ENCODE results near the gene CAMTA1.
"Not testable (repeated sequence)": the region's sequence is repeated elsewhere in the genome, so short reads cannot be mapped to it uniquely, and the experiment has no call there.

Gene CAMTA1

DNA sequence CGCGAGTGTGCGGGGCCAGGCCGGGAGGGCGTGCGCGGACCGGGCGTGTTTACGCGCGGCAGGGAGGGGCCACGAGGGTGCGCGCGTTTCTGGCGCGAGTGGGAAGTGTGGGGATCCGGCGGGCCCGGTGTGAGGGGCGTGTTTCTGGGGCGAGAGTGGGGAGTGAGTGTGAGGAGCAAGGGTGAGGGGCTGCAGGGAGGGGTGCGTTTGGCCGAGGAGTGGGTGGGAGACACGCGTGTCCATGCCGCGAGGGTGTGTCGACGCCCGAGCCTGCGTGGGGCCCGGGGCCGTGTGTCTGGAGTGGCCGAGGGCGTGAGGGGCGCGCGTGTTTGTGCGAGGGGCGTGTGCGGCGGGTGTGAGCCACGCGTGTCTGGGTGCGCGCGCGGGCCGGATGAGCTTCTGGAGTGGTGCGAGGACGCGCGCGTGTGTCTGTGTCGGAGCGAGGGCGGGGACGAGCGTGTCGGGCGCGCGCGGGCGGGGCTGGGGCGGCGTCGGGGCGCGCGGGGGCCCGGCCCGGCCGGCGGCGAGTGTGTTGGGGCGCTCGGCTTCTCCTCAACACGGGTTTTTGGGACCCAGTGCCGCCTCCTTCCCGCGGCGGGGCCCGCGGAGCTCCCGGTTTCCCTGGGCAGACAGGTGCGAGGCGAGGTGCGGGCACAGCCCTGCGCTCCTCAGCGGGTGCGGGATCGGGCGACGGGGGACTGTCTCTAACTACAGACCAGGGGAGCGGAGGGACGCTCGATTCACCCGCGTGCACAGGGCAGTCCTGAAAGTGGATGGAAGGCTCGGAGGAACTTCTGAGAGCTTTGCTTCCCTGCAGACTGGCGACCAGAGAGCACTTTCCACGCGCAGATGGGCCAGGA is 920.0 kb downstream of the CAMTA1 start:
- in situ Hi-C loops (cut with MboI; ENCODE audit: low sequenced_read_pairs, unreplicated experiment), result no loop called here
- TF ChIP-seq, protein P1, sequence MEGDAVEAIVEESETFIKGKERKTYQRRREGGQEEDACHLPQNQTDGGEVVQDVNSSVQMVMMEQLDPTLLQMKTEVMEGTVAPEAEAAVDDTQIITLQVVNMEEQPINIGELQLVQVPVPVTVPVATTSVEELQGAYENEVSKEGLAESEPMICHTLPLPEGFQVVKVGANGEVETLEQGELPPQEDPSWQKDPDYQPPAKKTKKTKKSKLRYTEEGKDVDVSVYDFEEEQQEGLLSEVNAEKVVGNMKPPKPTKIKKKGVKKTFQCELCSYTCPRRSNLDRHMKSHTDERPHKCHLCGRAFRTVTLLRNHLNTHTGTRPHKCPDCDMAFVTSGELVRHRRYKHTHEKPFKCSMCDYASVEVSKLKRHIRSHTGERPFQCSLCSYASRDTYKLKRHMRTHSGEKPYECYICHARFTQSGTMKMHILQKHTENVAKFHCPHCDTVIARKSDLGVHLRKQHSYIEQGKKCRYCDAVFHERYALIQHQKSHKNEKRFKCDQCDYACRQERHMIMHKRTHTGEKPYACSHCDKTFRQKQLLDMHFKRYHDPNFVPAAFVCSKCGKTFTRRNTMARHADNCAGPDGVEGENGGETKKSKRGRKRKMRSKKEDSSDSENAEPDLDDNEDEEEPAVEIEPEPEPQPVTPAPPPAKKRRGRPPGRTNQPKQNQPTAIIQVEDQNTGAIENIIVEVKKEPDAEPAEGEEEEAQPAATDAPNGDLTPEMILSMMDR (IDR thresholded peaks at IDR 0.05; ENCODE audit: borderline replicate concordance, control extremely low read depth, extremely low read depth, insufficient read depth, missing control alignments), result no peak
- DNase-seq (ENCODE audit: low spot score), result no peak

DNA sequence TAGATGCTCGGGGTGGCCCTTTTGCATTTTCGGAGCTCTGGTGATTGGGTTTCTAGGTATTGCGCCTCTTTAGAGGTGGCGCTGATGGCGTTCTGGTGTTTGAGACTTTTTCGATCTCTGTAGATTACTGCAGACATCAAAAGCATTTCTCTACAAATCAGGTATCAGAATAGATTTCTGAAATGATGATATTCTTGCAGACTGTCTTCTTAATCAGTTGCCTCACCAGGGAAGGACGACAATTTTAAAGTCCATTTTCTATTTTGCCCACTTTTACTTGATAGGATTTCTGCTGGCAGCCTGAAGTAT is 920.6 kb downstream of the CAMTA1 start:
- in situ Hi-C loops (cut with MboI; ENCODE audit: low sequenced_read_pairs, unreplicated experiment), result no loop called here
- TF ChIP-seq, protein P1 (IDR thresholded peaks at IDR 0.05; ENCODE audit: borderline replicate concordance, control extremely low read depth, extremely low read depth, insufficient read depth, missing control alignments), result no peak
- no peak for DNase-seq (ENCODE audit: low spot score)

DNA sequence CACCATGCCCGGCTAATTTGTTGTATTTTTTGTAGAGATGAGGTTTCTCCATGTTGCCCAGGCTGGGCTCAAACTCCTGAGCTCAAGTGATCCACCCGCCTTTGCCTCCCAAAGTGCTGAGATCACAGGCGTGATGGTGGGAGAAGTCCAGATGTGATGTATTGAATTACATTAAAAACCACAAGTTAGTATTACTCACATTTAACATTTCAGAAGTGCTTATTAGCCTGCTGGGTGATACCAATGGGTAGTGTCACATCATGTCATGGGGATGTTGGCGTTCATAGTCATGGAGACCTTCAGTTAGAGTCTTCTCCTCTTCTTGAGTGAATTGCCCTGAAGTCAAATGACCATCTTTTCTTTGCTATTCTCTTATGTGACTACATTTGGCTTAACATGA is 922.3 kb downstream of the CAMTA1 start:
- DNase-seq (ENCODE audit: low spot score), result no peak
- in situ Hi-C loops (cut with MboI; ENCODE audit: low sequenced_read_pairs, unreplicated experiment), result no loop called here
- TF ChIP-seq, protein P1 (IDR thresholded peaks at IDR 0.05; ENCODE audit: borderline replicate concordance, control extremely low read depth, extremely low read depth, insufficient read depth, missing control alignments), result no peak

DNA sequence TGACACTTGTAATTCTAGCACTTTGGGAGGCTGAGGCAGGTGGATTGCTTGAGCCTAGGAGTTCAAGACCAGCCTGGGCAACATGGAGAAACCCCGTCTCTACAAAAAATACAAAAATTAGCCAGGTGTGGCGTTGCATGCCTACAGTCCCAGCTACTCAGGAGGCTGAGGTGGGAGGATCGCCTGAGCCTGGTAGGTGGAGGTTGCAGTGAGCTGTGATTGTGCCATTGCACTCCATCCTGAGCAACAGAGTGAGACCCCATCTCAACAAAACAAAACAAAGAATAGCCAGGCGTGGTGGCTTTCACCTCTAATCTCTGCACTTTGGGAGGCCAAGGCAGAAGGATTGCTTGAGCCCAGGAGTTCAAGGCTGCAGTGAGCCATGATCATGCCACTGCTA is 922.8 kb downstream of the CAMTA1 start:
- DNase-seq (ENCODE audit: low spot score); in situ Hi-C loops (cut with MboI; ENCODE audit: low sequenced_read_pairs, unreplicated experiment): not testable (repeated sequence)

DNA sequence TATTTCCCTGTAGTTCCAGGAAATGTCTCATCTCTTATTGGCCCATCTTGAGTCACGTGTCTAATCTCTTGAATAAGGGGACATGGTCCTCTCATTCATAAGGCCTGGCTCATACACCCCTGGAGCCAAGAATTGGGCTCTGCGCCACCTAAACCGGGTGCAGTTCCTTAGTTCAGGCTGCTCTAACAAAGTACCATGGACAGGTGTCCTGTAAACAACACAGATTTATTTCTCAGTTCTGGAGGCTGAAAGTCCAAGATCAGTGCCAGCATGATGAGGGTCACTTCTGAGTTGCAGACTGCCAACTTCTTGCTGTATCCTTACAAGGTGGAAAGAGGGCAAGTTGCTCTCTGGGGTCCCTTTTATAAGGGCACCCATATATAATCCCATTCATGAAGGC is 925.6 kb downstream of the CAMTA1 start:
- in situ Hi-C loops (cut with MboI; ENCODE audit: low sequenced_read_pairs, unreplicated experiment), result no loop called here
- no peak for DNase-seq (ENCODE audit: low spot score)
- TF ChIP-seq, protein P1 (IDR thresholded peaks at IDR 0.05; ENCODE audit: borderline replicate concordance, control extremely low read depth, extremely low read depth, insufficient read depth, missing control alignments), result no peak

DNA sequence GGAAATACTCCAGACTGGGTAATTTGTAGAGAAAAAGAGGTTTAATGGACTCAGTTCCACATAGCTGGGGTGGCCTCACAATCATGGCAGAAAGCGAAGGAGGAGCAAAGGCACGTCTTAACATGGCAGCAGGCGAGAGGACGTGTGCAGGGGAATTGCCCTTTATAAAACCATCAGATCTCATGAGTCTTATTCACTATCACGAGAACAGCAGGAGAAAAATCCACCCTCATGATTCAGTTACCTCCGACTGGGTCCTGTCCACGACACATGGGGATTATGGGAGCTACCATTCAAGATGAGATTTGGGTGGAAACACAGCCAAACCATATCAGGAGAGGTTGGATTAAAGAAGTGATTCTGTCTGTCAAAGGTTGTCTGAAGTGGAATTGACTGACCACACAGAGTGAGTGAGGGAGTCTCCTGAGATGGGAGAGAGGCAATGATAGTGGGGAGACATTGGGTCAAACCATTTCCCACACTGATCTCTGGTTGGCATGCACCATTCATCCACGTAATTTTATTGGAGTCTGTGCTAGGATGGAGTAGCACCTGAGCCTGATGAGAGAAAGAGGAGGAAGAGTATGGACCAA is 927.6 kb downstream of the CAMTA1 start:
- TF ChIP-seq, protein P1 (IDR thresholded peaks at IDR 0.05; ENCODE audit: borderline replicate concordance, control extremely low read depth, extremely low read depth, insufficient read depth, missing control alignments), result no peak
- in situ Hi-C loops (cut with MboI; ENCODE audit: low sequenced_read_pairs, unreplicated experiment), result no loop called here
- no peak for DNase-seq (ENCODE audit: low spot score)

DNA sequence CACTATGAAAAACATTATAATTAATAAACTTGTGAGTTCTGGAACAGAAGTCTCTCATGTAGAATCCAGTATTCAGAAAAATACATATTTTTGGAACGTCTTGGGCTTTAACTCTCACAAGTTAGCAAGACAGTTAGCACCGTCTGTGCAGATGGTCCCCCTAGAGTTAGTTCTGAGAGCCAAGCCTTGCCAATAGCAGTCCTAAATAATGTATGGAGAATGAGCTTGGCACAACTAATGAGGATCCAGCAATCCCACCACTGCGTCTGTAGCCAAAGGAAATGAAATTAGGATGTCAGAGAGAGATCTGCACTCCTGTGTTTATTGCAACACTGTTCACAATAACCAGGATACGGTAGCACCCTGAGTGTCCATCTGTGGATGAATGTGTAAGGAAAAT is 931.3 kb downstream of the CAMTA1 start:
- TF ChIP-seq, protein P1 (IDR thresholded peaks at IDR 0.05; ENCODE audit: borderline replicate concordance, control extremely low read depth, extremely low read depth, insufficient read depth, missing control alignments), result no peak
- in situ Hi-C loops (cut with MboI; ENCODE audit: low sequenced_read_pairs, unreplicated experiment), result no loop called here
- no peak for DNase-seq (ENCODE audit: low spot score)
